Astrocyte (in vitro differentiated cells and primary cell): ENCODE data around the gene HOXC11. TPM values are rescaled to one million over a fixed set of nuclear protein-coding genes. Genes with fewer than 3 reads are reported as not detected.

Source experiments
- DNase-seq: peaks from one replicate; pipeline ENCODE4 v3.0.0-alpha.2; 2010; ENCODE audit warnings: low read depth
- FAIRE-seq: peaks from 2 replicates; lab custom pipeline; 2011; peaks lifted over from hg19 to GRCh38; lab: Jason Lieb, UNC
- H2AFZ ChIP-seq: 2 replicates; pipeline ENCODE4 v1.6.0; 2012; ENCODE audit warnings: low read depth, low read length, inconsistent platforms
- H3K27ac ChIP-seq: 2 replicates; pipeline ENCODE4 v1.5.1; 2011; ENCODE audit warnings: low read depth, low read length, inconsistent platforms
- H3K27me3 ChIP-seq: 2 replicates; pipeline ENCODE4 v1.6.0; 2011; ENCODE audit warnings: low read length, inconsistent platforms; ENCODE audit not compliant: insufficient read depth
- H3K36me3 ChIP-seq: 2 replicates; pipeline ENCODE4 v1.5.1; 2011; ENCODE audit warnings: low read length, inconsistent platforms; ENCODE audit not compliant: insufficient read depth
- H3K4me1 ChIP-seq: 2 replicates; pipeline ENCODE4 v1.5.1; 2011; ENCODE audit warnings: low read length, inconsistent platforms; ENCODE audit not compliant: insufficient read depth
- H3K4me2 ChIP-seq: 2 replicates; pipeline ENCODE4 v1.6.0; 2012; ENCODE audit warnings: low read length, inconsistent platforms
- H3K4me3 ChIP-seq: 2 replicates; pipeline ENCODE4 v1.5.1; 2011; ENCODE audit warnings: low read depth, mild to moderate bottlenecking, low read length, inconsistent platforms; ENCODE audit not compliant: insufficient read depth
- H3K79me2 ChIP-seq: 2 replicates; pipeline ENCODE4 v1.6.0; 2012; ENCODE audit warnings: mild to moderate bottlenecking, low read length, inconsistent platforms; ENCODE audit not compliant: insufficient read depth
- H3K9ac ChIP-seq: 2 replicates; pipeline ENCODE4 v1.6.0; 2012; ENCODE audit warnings: mild to moderate bottlenecking, low read length, inconsistent platforms
- H3K9me3 ChIP-seq: 2 replicates; pipeline ENCODE4 v1.5.1; 2012; ENCODE audit warnings: low read depth, mild to moderate bottlenecking, low read length, inconsistent platforms; ENCODE audit not compliant: insufficient read depth
- H4K20me1 ChIP-seq: 2 replicates; pipeline ENCODE4 v1.6.0; 2012; ENCODE audit warnings: low read length, inconsistent platforms; ENCODE audit not compliant: insufficient read depth
- H3K27ac Mint-ChIP-seq: one replicate; pipeline ENCODE4 v1.8.0; 2021; ENCODE audit warnings: mild to moderate bottlenecking, mixed read lengths; ENCODE audit not compliant: unreplicated experiment
- H3K27me3 Mint-ChIP-seq: one replicate; pipeline ENCODE4 v1.8.0; 2021; ENCODE audit warnings: low read depth, mixed read lengths; ENCODE audit not compliant: unreplicated experiment
- H3K36me3 Mint-ChIP-seq: one replicate; pipeline ENCODE4 v1.8.0; 2021; ENCODE audit warnings: low read depth, mixed read lengths; ENCODE audit not compliant: unreplicated experiment
- H3K4me1 Mint-ChIP-seq: one replicate; pipeline ENCODE4 v1.8.0; 2021; ENCODE audit warnings: low read depth, mixed read lengths; ENCODE audit not compliant: unreplicated experiment
- H3K4me3 Mint-ChIP-seq: one replicate; pipeline ENCODE4 v1.8.0; 2021; ENCODE audit warnings: mild to moderate bottlenecking, moderate library complexity, mixed read lengths; ENCODE audit not compliant: unreplicated experiment
- H3K9me3 Mint-ChIP-seq: one replicate; pipeline ENCODE4 v1.8.0; 2021; ENCODE audit warnings: mild to moderate bottlenecking, mixed read lengths; ENCODE audit not compliant: unreplicated experiment
- EZH2 ChIP-seq: IDR thresholded peaks from 2 replicates; pipeline ENCODE4 v1.6.1; 2012; ENCODE audit warnings: mild to moderate bottlenecking, low read length, inconsistent platforms; ENCODE audit not compliant: insufficient read depth
- total RNA-seq: library from RNA; stranded (reverse); gene quantifications from 2 replicates; pipeline ENCODE4 v1.2.1, GENCODE V29; 2021
- TF ChIP-seq, protein P1 (sequence below): IDR thresholded peaks from 2 replicates; pipeline ENCODE4 v1.5.1; 2011; ENCODE audit warnings: low read depth, mild to moderate bottlenecking, inconsistent platforms, low read length, moderate library complexity; ENCODE audit not compliant: insufficient read depth

Gene HOXC11
- total RNA-seq, 1 donor from 2014 or later: not detected

DNA sequence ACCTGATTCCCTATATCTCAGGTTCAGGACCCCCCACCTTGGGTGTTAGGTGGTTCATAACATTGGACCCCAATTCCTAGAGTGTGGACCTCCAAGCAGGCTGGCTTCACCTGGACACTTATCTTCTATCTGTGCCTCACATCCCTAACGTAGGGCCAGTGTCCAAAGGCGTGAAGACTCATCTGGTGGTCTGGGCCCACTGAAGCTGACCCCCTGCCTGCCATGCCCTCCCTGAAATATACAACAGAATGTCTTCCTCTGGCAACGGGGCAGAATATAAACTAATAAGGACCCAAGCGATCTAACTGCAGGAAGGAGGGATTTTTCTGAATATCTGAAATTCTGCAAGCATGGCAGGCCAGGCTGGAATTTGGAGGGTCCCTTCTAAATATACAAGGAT, 28.7 kb upstream of the HOXC11 start:
- H3K4me3 Mint-ChIP-seq: no peak overlapping the region
- H4K20me1 ChIP-seq: no peaks in the 10 kb centered on the region

DNA sequence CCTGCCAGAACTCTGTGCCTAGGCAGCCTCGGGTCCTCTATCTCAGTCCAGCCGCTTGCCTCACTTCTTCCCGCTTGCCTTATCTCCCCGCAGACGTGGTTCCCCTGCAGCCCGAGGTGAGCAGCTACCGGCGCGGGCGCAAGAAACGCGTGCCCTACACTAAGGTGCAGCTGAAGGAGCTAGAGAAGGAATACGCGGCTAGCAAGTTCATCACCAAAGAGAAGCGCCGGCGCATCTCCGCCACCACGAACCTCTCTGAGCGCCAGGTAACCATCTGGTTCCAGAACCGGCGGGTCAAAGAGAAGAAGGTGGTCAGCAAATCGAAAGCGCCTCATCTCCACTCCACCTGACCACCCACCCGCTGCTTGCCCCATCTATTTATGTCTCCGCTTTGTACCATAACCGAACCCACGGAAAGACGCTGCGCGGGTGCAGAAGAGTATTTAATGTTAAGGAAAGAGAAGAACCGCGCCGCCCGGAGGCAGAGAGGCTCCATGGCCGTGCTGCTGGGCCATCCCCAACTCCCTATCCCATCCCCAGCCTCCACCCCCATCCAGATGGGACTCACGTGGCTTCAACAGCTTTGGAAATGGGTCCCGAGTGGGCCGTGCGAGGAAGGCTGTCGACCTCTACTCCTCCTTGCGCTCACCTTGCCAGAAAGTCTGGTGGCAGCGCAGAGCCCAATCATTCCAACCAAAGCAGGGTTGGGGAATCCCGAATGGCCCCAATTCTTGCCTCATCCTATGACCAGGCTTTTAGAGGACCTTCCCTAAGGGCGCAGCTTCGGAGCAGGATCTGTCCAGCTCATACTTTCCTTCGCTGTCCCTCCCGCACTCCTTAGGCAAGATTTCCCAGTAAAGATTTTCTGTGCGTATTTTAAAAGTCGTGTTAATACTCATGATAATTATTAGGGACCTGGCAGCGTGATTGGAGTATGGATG, 27.7 kb upstream of the HOXC11 start:
- Mint-ChIP-seq H3K4me1 (no peaks in the 10 kb centered on the region), H3K36me3 (no peaks in the 10 kb centered on the region), H3K4me3 (no peak overlapping the region), H3K27ac (no peak overlapping the region), H3K27me3 (peaks cover 92% of the 10 kb centered on the region), H3K9me3 (peaks cover 12% of the 10 kb centered on the region)
- Histone ChIP-seq H3K4me3 (no peak overlapping the region), H3K9me3 (no peaks in the 10 kb centered on the region), H3K9ac (no peak overlapping the region), H4K20me1 (no peaks in the 10 kb centered on the region), H3K36me3 (no peaks in the 10 kb centered on the region), H3K27me3 (peaks cover 90% of the 10 kb centered on the region), H3K4me1 (no peaks in the 10 kb centered on the region), H3K27ac (no peak overlapping the region), H3K4me2 (no peak overlapping the region), H2AFZ (no peak overlapping the region), H3K79me2 (no peaks in the 10 kb centered on the region)
- no peak for DNase-seq
- TF ChIP-seq, protein P1, sequence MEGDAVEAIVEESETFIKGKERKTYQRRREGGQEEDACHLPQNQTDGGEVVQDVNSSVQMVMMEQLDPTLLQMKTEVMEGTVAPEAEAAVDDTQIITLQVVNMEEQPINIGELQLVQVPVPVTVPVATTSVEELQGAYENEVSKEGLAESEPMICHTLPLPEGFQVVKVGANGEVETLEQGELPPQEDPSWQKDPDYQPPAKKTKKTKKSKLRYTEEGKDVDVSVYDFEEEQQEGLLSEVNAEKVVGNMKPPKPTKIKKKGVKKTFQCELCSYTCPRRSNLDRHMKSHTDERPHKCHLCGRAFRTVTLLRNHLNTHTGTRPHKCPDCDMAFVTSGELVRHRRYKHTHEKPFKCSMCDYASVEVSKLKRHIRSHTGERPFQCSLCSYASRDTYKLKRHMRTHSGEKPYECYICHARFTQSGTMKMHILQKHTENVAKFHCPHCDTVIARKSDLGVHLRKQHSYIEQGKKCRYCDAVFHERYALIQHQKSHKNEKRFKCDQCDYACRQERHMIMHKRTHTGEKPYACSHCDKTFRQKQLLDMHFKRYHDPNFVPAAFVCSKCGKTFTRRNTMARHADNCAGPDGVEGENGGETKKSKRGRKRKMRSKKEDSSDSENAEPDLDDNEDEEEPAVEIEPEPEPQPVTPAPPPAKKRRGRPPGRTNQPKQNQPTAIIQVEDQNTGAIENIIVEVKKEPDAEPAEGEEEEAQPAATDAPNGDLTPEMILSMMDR: no peak
- TF ChIP-seq EZH2: peak; percentile 86
- no peak for FAIRE-seq

More for the DNA sequence above, 28.7 kb upstream of the HOXC11 start:
- TF ChIP-seq, protein P1: no peak
- no peak for TF ChIP-seq EZH2
- DNase-seq: no peak
- Histone ChIP-seq H3K4me3 (no peak overlapping the region), H2AFZ (no peak overlapping the region), H3K36me3 (no peaks in the 10 kb centered on the region), H3K9me3 (no peaks in the 10 kb centered on the region), H3K27ac (no peak overlapping the region), H3K79me2 (no peaks in the 10 kb centered on the region), H3K4me1 (no peaks in the 10 kb centered on the region), H3K4me2 (no peak overlapping the region), H3K27me3 (peaks cover 90% of the 10 kb centered on the region), H3K9ac (no peak overlapping the region)
- Mint-ChIP-seq H3K27me3 (peaks cover 93% of the 10 kb centered on the region), H3K9me3 (peaks cover 14% of the 10 kb centered on the region), H3K36me3 (no peaks in the 10 kb centered on the region), H3K4me1 (no peaks in the 10 kb centered on the region), H3K27ac (no peak overlapping the region)
- no peak for FAIRE-seq

DNA sequence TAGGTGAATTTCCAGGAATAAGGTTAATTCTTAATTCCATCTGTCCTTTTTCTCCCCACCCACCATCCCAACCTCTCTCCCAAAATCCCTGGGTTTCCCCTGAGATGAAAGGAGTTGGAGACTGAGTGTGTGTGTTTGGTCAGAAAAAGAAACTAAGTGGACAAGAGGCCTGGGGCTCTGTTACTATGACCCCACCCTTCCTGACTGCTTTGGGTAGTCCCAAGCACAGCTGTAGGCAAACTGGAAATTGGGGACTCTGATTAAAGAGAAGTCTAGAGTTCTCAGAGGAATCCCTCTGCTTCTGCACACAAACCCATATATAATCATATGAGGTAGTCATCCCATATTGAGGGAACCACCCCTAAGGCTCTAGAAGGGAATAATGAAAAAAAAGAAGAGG, 25.2 kb upstream of the HOXC11 start:
- FAIRE-seq: no peak
- Histone ChIP-seq H3K4me1 (no peaks in the 10 kb centered on the region), H4K20me1 (peaks cover 4% of the 10 kb centered on the region), H2AFZ (no peak overlapping the region), H3K4me3 (no peak overlapping the region), H3K27ac (no peak overlapping the region), H3K9me3 (no peaks in the 10 kb centered on the region), H3K9ac (no peak overlapping the region), H3K4me2 (no peak overlapping the region), H3K36me3 (no peaks in the 10 kb centered on the region), H3K79me2 (no peaks in the 10 kb centered on the region), H3K27me3 (peaks cover 93% of the 10 kb centered on the region)
- DNase-seq: no peak
- no peak overlapping the region for H3K4me3 Mint-ChIP-seq
- no peak overlapping the region for H3K27ac Mint-ChIP-seq
- TF ChIP-seq EZH2: no peak
- TF ChIP-seq, protein P1: no peak
- H3K4me1 Mint-ChIP-seq: no peaks in the 10 kb centered on the region
- no peaks in the 10 kb centered on the region for H3K36me3 Mint-ChIP-seq
- peaks cover 9% of the 10 kb centered on the region for H3K9me3 Mint-ChIP-seq
- H3K27me3 Mint-ChIP-seq: peaks cover 93% of the 10 kb centered on the region
